Amniotic epithelial cell (primary cell): ENCODE data around the gene DNAL4.
"Not testable (repeated sequence)": the region's sequence is repeated elsewhere in the genome, so short reads cannot be mapped to it uniquely, and the experiment has no call there.

ENCODE experiments used
- DNase-seq: peaks from one replicate; pipeline ENCODE4 v3.0.0-alpha.2; 2010; ENCODE audit warnings: low read depth

Gene DNAL4

GRCh38 chr22:38826801-38827200, 32.9 kb upstream of the DNAL4 start:
- DNase-seq, result no peak

- no peak for DNase-seq
Measured at GRCh38 chr22:38826386-38826785, 32.4 kb upstream of the DNAL4 start.

GRCh38 chr22:38824585-38824984, 30.6 kb upstream of the DNAL4 start:
- DNase-seq, result peak; percentile 73

- DNase-seq, result no peak
Measured at GRCh38 chr22:38823637-38824036, 29.7 kb upstream of the DNAL4 start.

GRCh38 chr22:38823076-38823475, 29.1 kb upstream of the DNAL4 start:
- no peak for DNase-seq

- DNase-seq, result no peak
Measured at GRCh38 chr22:38820020-38820419, 26.1 kb upstream of the DNAL4 start.

- DNase-seq, result no peak
Measured at GRCh38 chr22:38819387-38819940, 25.5 kb upstream of the DNAL4 start.

- DNase-seq, result no peak
Measured at GRCh38 chr22:38817196-38817595, 23.3 kb upstream of the DNAL4 start.

- no peak for DNase-seq
Measured at GRCh38 chr22:38815842-38816241, 21.9 kb upstream of the DNAL4 start.

- DNase-seq, result no peak
Measured at GRCh38 chr22:38811241-38811640, 17.3 kb upstream of the DNAL4 start.

GRCh38 chr22:38805041-38805593, 11.2 kb upstream of the DNAL4 start:
- not testable (repeated sequence) for DNase-seq

GRCh38 chr22:38802671-38803121, 8.8 kb upstream of the DNAL4 start:
- DNase-seq, result peak; percentile 90

- peak; percentile 41 for DNase-seq
Measured at GRCh38 chr22:38799265-38800002, 5.5 kb upstream of the DNAL4 start.

GRCh38 chr22:38798496-38798895, 4.6 kb upstream of the DNAL4 start:
- DNase-seq, result no peak

- peak; percentile 18 for DNase-seq
Measured at GRCh38 chr22:38796262-38796957, 2.5 kb upstream of the DNAL4 start.

GRCh38 chr22:38795569-38795968, 1.6 kb upstream of the DNAL4 start:
- DNase-seq, result no peak

GRCh38 chr22:38793317-38793716, 626 bp downstream of the DNAL4 start:
- DNase-seq, result no peak

GRCh38 chr22:38792833-38793232, 1.1 kb downstream of the DNAL4 start:
- peak; percentile 36 for DNase-seq

GRCh38 chr22:38789606-38790005, 4.3 kb downstream of the DNAL4 start:
- DNase-seq, result no peak

GRCh38 chr22:38788846-38789245, 5.1 kb downstream of the DNAL4 start:
- no peak for DNase-seq

GRCh38 chr22:38788021-38788816, 5.7 kb downstream of the DNAL4 start:
- DNase-seq, result peak; percentile 93

- no peak for DNase-seq
Measured at GRCh38 chr22:38786631-38787030, 7.3 kb downstream of the DNAL4 start.
